GM12875 (cell line): Measurements from ENCODE around the gene DMRT2.

Experiments used
- H3K4me3 ChIP-seq: one replicate; pipeline ENCODE4 v1.5.1; 2011; ENCODE audit warnings: low read depth, low read length, control low read depth
- TF ChIP-seq, protein P1 (sequence below): IDR thresholded peaks from 2 replicates; pipeline ENCODE4 v1.5.1; 2011; ENCODE audit warnings: low read depth, mild to moderate bottlenecking, control low read depth, inconsistent platforms, low read length, moderate library complexity, borderline replicate concordance; ENCODE audit not compliant: insufficient read depth

DMRT2 gene

DNA sequence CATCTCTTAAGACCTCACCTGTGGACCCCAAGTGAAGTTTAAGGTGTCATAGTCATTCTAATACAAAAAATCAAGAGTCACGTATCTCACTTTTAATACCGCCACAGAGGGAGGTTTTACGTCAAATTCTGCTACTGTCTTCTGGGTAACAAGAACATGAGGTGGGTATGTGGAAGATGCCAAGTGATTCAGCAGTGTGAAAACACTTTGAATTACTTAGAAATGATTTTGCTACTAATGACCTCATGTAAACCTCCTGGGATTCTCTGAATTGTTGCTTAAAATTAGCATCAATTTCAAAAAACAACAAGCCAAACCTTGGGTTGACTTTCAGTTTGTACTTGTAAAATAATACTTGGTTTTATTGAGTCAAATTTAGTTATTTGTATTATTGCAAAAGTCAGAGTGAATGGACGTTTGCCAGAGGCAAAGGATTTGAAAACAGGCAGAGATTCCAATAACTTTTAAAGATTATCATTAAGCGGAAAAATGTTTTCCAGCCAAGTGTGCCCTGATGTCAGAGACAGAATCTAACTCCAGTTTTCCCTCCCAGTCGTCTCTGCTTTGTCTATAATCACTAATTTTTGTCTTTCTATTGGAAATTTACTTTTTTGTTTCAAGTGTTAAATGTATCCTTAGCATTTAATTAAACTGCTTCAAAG lies 8.8 kb downstream of the DMRT2 start:
- TF ChIP-seq, protein P1, sequence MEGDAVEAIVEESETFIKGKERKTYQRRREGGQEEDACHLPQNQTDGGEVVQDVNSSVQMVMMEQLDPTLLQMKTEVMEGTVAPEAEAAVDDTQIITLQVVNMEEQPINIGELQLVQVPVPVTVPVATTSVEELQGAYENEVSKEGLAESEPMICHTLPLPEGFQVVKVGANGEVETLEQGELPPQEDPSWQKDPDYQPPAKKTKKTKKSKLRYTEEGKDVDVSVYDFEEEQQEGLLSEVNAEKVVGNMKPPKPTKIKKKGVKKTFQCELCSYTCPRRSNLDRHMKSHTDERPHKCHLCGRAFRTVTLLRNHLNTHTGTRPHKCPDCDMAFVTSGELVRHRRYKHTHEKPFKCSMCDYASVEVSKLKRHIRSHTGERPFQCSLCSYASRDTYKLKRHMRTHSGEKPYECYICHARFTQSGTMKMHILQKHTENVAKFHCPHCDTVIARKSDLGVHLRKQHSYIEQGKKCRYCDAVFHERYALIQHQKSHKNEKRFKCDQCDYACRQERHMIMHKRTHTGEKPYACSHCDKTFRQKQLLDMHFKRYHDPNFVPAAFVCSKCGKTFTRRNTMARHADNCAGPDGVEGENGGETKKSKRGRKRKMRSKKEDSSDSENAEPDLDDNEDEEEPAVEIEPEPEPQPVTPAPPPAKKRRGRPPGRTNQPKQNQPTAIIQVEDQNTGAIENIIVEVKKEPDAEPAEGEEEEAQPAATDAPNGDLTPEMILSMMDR, result no peak

DNA sequence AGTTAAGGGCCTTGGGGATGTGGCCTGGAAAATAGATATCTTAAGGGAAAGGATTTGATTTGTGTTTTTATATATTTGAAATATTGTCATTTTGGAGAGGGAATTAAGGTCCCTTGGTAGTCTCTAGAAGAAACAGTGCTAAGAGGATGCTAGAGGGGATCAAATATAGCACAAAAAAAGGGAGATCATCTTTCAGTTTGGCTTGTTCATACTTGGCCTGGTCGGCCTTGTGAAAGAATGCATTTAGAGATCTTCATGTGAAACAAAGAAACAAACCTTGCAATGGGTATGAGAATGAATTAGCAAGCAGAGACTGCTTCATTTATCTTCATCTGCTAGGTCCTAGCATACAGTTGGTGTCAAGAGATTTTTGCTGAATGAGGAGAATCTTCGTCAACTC lies 15.0 kb downstream of the DMRT2 start:
- TF ChIP-seq, protein P1, result no peak
- H3K4me3 ChIP-seq, result no peak overlapping the region

More for the DNA sequence above, 8.8 kb downstream of the DMRT2 start:
- H3K4me3 ChIP-seq, result no peak overlapping the region

DNA sequence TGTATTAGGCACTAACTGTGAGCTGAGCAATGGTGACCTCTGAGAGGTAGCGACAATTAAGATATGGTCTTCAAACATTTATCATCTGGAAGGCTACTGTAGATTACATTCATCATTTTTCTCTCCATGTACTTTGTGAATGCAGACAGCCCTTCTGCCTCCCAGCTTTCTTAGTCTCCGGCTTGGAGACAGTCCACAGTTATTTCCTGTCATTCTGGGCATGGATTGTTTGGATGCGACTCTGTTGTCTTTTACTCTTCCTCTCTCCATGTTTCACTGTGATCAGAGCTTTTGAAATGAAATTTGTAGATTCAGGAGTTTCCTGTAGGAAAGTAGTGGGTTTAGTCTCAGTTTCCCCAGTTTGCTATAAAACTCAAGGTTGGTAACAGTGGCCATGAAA lies 20.5 kb downstream of the DMRT2 start:
- H3K4me3 ChIP-seq, result no peak overlapping the region
- TF ChIP-seq, protein P1, result no peak

DNA sequence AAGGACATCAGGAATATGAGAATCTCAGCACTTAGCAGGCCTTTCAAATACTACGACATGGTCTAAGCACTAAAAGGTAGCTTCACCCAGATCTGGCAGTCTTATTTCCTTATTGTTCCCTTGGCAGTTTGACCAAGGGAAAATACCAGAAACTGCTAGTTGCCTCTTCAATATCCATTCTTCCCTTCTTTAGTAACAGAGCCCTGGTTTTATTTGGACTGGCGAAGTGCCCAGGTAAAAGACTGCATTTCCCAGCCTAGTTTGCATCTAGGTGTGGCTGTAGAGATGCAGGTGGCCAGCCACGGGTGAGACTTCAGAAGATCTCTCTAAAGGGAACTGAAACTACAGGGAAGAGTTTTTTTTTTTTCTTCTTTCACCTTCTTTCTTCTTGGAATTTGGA lies 21.6 kb downstream of the DMRT2 start:
- TF ChIP-seq, protein P1, result no peak

DNA sequence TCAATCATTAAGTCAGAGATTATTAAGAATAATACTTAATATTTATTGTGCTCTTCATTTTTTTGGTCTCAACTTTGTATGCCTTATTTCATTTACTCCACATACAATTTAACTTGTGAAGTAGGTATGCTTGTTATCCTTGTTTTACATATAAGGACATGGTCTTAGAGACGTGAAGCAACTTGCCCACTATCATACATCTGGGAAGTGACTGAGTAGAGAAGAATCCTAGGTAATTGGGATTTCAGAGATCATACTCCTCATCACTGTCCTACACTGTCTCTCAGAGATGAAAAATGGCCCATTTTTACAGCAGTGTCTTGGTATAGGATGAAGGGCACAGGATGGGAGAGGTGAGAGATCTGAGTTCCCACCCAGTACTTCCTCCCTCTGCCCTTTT lies 23.3 kb downstream of the DMRT2 start:
- TF ChIP-seq, protein P1, result no peak
- no peak overlapping the region for H3K4me3 ChIP-seq

More for the DNA sequence above, 21.6 kb downstream of the DMRT2 start:
- H3K4me3 ChIP-seq, result no peak overlapping the region

DNA sequence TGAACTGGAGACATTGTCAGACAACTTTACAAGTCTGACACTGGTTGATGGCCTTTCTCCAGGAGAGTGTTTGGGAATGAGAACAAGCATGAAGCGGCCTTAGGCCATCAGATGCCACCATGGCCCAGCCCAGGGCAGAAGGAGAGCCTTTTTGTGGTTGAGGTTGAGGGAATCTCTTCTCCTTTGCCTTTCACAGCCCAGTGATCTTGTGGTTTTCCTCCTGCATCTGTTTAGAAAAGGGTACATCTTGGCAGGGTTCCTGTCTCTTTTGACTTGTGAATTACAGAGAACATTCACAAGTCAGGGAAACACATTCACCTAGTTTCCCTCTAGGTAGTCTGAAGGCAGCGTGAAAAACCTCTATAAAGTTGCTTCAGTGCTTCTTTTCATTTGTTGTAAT lies 27.5 kb downstream of the DMRT2 start:
- no peak overlapping the region for H3K4me3 ChIP-seq
- TF ChIP-seq, protein P1, result no peak

DNA sequence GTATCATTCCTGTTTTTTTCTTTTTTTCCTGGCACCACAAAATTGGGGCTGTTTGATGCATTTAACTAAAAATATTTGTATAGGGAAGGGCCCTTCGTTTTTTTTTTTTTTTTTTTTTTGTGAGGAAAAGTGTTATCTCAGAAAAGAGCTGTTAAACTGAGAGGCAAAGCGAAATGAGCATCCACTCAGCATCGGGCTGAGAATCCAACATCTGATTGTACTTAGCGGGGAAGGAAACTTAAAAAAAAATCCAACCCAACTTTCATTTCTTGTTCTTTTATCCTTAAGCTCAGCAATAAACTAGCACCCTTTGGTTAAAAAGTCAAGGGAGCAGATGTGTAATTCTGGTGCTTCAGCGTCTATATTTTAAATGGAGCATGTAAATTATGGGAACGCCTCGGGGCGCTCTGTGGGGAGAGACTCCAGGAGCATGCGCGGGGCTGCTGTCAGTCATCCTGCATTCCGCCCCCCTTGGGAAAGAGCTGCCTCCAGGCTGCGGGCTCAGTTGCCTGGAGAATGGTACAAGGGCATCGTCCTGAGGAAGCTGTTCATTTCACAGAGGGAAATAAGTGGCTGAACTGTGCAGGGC lies 33.3 kb downstream of the DMRT2 start:
- TF ChIP-seq, protein P1, result no peak
- no peak overlapping the region for H3K4me3 ChIP-seq
